ENCODE measurements around the gene LNPK.

Gene LNPK

DNA sequence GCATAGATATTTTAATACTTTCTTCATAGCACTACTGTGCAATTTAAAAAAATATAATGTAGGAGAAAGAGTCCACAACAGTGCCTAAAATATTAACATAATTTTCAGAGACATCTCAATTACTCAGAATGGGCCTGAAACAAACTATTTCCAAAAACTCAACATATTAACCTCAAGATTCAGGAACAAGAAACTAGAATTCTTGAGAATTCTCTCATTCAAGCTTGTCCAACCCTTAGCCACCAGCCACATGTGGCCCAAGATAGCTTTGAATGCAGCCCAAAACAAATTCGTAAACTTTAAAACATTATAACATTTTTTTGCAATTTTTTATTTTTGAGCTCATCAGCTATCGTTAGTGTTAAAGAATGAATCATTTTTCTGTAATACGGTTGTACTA, 35.2 kb downstream of the LNPK start:
- TF ChIP-seq TAF1 (IDR thresholded peaks at IDR 0.05; ENCODE audit: low read depth) (no peak), TEAD4 (IDR thresholded peaks at IDR 0.05) (no peak), USF1 (IDR thresholded peaks at IDR 0.05) (no peak), MAX (IDR thresholded peaks at IDR 0.05) (no peak), EGR1 (IDR thresholded peaks at IDR 0.05) (no peak), CREB1 (IDR thresholded peaks at IDR 0.05; ENCODE audit: low read depth) (no peak), RAD21 (IDR thresholded peaks at IDR 0.05; ENCODE audit: low read depth) (no peak), ZBTB7A (IDR thresholded peaks at IDR 0.05; ENCODE audit: low read depth) (no peak), FOXM1 (IDR thresholded peaks at IDR 0.05; ENCODE audit: borderline replicate concordance, low read depth) (no peak), YY1 (IDR thresholded peaks at IDR 0.05; ENCODE audit: low read depth) (no peak), CEBPB (IDR thresholded peaks at IDR 0.05) (no peak), TCF12 (IDR thresholded peaks at IDR 0.05; ENCODE audit: low read depth) (no peak), REST (IDR thresholded peaks at IDR 0.05; ENCODE audit: low read depth) (no peak), EP300 (IDR thresholded peaks at IDR 0.05; ENCODE audit: borderline replicate concordance) (no peak), NFIC (IDR thresholded peaks at IDR 0.05) (no peak)

DNA sequence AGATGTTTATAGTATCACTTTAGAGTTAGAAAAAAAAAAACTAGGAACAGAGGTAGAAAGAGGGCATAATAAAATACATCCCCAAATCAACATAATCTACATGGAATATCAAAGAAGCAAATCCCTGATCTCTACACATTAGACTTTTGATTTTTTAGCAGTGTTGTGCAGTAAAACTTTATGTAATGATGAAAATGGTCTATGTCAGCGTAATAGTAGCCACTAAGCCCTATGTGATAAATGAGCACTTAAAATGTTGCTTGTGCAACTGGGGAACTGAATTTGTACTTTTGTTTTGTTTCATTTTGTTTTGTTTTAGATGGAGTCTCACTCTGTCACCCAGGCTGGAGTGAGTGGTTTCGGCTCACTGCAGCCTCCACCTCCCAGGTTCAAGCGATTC, 36.3 kb downstream of the LNPK start:
- no peak for TF ChIP-seq RAD21 (IDR thresholded peaks at IDR 0.05; ENCODE audit: low read depth)
- TF ChIP-seq TEAD4 (IDR thresholded peaks at IDR 0.05): no peak
- no peak for TF ChIP-seq EP300 (IDR thresholded peaks at IDR 0.05; ENCODE audit: borderline replicate concordance)
- TF ChIP-seq REST (IDR thresholded peaks at IDR 0.05; ENCODE audit: low read depth): no peak
- TF ChIP-seq TAF1 (IDR thresholded peaks at IDR 0.05; ENCODE audit: low read depth): no peak
- TF ChIP-seq CEBPB (IDR thresholded peaks at IDR 0.05): no peak
- no peak for TF ChIP-seq FOXM1 (IDR thresholded peaks at IDR 0.05; ENCODE audit: borderline replicate concordance, low read depth)
- TF ChIP-seq TCF12 (IDR thresholded peaks at IDR 0.05; ENCODE audit: low read depth): no peak
- TF ChIP-seq YY1 (IDR thresholded peaks at IDR 0.05; ENCODE audit: low read depth): no peak
- TF ChIP-seq ZBTB7A (IDR thresholded peaks at IDR 0.05; ENCODE audit: low read depth): no peak
- TF ChIP-seq CREB1 (IDR thresholded peaks at IDR 0.05; ENCODE audit: low read depth): no peak
- TF ChIP-seq USF1 (IDR thresholded peaks at IDR 0.05): no peak
- TF ChIP-seq MAX (IDR thresholded peaks at IDR 0.05): no peak
- TF ChIP-seq EGR1 (IDR thresholded peaks at IDR 0.05): no peak
- no peak for TF ChIP-seq NFIC (IDR thresholded peaks at IDR 0.05)

DNA sequence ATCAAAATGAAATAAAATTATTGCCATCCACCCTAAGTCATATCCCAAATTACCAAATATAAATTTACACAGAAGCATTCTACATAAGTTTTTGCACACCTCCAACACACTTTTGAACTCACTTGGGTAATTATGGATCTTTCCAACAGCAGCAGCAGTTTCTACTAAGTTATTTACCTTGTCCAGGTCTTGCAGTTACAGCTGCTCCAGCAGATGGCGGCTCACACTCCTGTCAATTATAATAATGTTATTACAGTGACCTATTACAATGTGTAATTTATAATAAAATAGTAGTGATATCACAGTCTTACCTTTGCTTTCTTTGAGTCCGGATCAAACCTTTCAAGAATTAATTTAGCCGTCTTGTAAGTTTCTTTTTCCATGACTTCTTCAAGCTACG, 37.9 kb downstream of the LNPK start:
- TF ChIP-seq MAX (IDR thresholded peaks at IDR 0.05): no peak
- TF ChIP-seq EGR1 (IDR thresholded peaks at IDR 0.05): no peak
- no peak for TF ChIP-seq EP300 (IDR thresholded peaks at IDR 0.05; ENCODE audit: borderline replicate concordance)
- TF ChIP-seq FOXM1 (IDR thresholded peaks at IDR 0.05; ENCODE audit: borderline replicate concordance, low read depth): no peak
- no peak for TF ChIP-seq TEAD4 (IDR thresholded peaks at IDR 0.05)
- no peak for TF ChIP-seq YY1 (IDR thresholded peaks at IDR 0.05; ENCODE audit: low read depth)
- TF ChIP-seq NFIC (IDR thresholded peaks at IDR 0.05): no peak
- no peak for TF ChIP-seq ZBTB7A (IDR thresholded peaks at IDR 0.05; ENCODE audit: low read depth)

DNA sequence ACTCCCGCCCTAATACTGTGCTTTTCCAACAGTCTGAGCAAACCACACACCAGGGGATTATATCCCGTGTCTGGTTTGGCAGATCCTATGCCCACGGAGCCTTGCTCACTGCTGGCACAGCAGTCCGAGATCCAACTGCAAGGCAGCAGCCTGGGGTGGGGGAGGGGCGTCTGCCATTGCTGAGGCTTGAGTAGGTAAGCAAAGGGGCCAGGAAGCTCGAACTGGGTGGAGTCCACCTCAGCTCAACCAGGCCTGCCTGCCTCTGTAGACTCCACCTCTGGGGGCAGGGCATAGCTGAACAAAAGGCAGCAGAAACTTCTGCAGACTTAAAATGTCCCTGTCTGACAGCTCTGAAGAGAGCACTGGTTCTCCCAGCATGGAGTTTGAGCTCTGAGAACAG, 44.2 kb downstream of the LNPK start:
- TF ChIP-seq USF1 (IDR thresholded peaks at IDR 0.05) (no peak), EP300 (IDR thresholded peaks at IDR 0.05; ENCODE audit: borderline replicate concordance) (no peak), YY1 (IDR thresholded peaks at IDR 0.05; ENCODE audit: low read depth) (no peak)

DNA sequence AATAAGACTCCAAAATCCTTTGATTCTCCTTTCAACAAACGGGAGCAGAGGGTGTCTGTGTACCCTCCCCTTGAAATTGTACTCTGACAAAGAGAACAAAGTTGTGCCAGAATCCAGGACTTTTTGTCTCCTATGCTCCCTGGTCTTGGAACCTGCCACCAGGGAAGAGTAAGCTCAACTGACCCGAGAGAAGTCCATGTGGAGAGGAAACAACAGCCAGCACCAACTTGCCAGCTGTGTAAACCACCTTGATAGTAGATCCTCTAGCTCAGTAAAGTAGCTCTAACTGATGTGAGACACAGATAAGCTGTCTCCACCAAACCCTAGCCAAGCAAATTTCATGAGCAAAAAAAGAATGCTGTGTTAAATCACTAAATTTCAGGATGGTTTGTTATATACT, 46.9 kb downstream of the LNPK start:
- TF ChIP-seq FOXM1 (IDR thresholded peaks at IDR 0.05; ENCODE audit: borderline replicate concordance, low read depth) (no peak), YY1 (IDR thresholded peaks at IDR 0.05; ENCODE audit: low read depth) (no peak), EGR1 (IDR thresholded peaks at IDR 0.05) (no peak), CREB1 (IDR thresholded peaks at IDR 0.05; ENCODE audit: low read depth) (no peak), USF1 (IDR thresholded peaks at IDR 0.05) (no peak)
